HepG2 (cell line): ENCODE measurements around the gene SNRPD3. TPM values are rescaled to one million over a fixed set of nuclear protein-coding genes. Genes with fewer than 3 reads are reported as not detected.

Experiments
- BHLHE40 ChIP-seq: IDR thresholded peaks from 2 replicates; pipeline ENCODE4 v1.6.1; 2011; ENCODE audit warnings: low read length, improper control_type of control experiment
- EZH2 ChIP-seq: conservative IDR thresholded peaks from 2 replicates; pipeline ENCODE4 v1.6.1; 2012; ENCODE audit warnings: mild to moderate bottlenecking, low read depth, low read length, moderate library complexity
- GABPB1 ChIP-seq: IDR thresholded peaks from 2 replicates; pipeline ENCODE4 v1.6.1; 2016; ENCODE audit warnings: mild to moderate bottlenecking, missing genetic modification reagents, moderate library complexity, missing compliant biosample characterization
- JUNB ChIP-seq: sonication (generic); formaldehyde crosslinking; IDR thresholded peaks from 2 replicates; pipeline ENCODE4 v1.8.0; 2022; ENCODE audit warnings: missing genetic modification reagents, mild to moderate bottlenecking, borderline replicate concordance
- MAF1 ChIP-seq: sonication (generic); formaldehyde crosslinking; IDR thresholded peaks from 2 replicates; pipeline ENCODE4 v1.5.0; 2020; ENCODE audit warnings: missing genetic modification reagents, borderline replicate concordance
- NR2F2 ChIP-seq: IDR thresholded peaks from 2 replicates; pipeline ENCODE4 v1.6.1; 2012; ENCODE audit warnings: low read depth, inconsistent platforms, borderline replicate concordance
- POLR2G ChIP-seq: fragments of 200-400 bp; formaldehyde crosslinking; IDR thresholded peaks from 2 replicates; pipeline ENCODE4 v1.6.1; 2018; ENCODE audit warnings: mild to moderate bottlenecking, low read depth, low read length, moderate library complexity
- RFX5 ChIP-seq: IDR thresholded peaks from 2 replicates; pipeline ENCODE4 v1.6.1; 2011; ENCODE audit warnings: low read depth, low read length, improper control_type of control experiment
- ZIK1 ChIP-seq: sonication (generic); formaldehyde crosslinking; IDR thresholded peaks from 2 replicates; pipeline ENCODE4 v1.5.0; 2020; ENCODE audit warnings: mild to moderate bottlenecking, low read depth, missing genetic modification reagents, borderline replicate concordance
- ZNF224 ChIP-seq: sonication (generic); formaldehyde crosslinking; IDR thresholded peaks from 2 replicates; pipeline ENCODE4 v1.5.0; 2020; ENCODE audit warnings: mild to moderate bottlenecking, missing genetic modification reagents
- ZNF354B ChIP-seq: sonication (generic); formaldehyde crosslinking; IDR thresholded peaks from 2 replicates; pipeline ENCODE4 v1.8.0; 2022; ENCODE audit warnings: mild to moderate bottlenecking, missing genetic modification reagents
- ZNF563 ChIP-seq: sonication (generic); formaldehyde crosslinking; IDR thresholded peaks from 2 replicates; pipeline ENCODE4 v1.8.0; 2022; ENCODE audit warnings: mild to moderate bottlenecking, moderate library complexity, missing genetic modification reagents
- polyA plus RNA-seq, 8 experiments: library from polyadenylated mRNA; depleted of rRNA in 3 of 8; stranded (reverse) in 7 of 8; unstranded in 1 of 8; fragments of >200 nt; fragmentation: Illumina TruSeq in 4 of 8; extraction: Trizol in 4 of 8; gene quantifications; 2 replicates each; pipeline versions ENCODE4 v1.2.1 to v1.2.3, GENCODE V29; 2011 to 2016; ENCODE audit warnings: low read depth in 4 of 8, missing spikeins in 1 of 8, mixed read lengths in 1 of 8; ENCODE audit not compliant: insufficient read depth in 1 of 8
- total RNA-seq, 5 experiments: library from RNA; depleted of rRNA; stranded (reverse); fragments of >200 nt; fragmentation: Illumina TruSeq; extraction: Trizol; gene quantifications; 2 replicates each; pipeline ENCODE4 v1.2.3, GENCODE V29; 2016; ENCODE audit warnings: low read depth in 1 of 5
- TF ChIP-seq, protein P1 (sequence below), 2 experiments: fragments of 450-650 bp in 1 of 2; sonication (generic) in 1 of 2; formaldehyde crosslinking in 1 of 2; IDR thresholded peaks; 2 replicates each; pipeline versions ENCODE4 v1.6.1 to v1.8.0; 2016 to 2022; ENCODE audit warnings: antibody characterized with exemption in 1 of 2, mild to moderate bottlenecking in 1 of 2, missing genetic modification reagents in 1 of 2
- TF ChIP-seq, protein P2 (sequence below): sonication (generic); formaldehyde crosslinking; IDR thresholded peaks from 2 replicates; pipeline ENCODE4 v1.8.1; 2023; ENCODE audit warnings: missing genetic modification reagents, inconsistent platforms, borderline replicate concordance
- TF ChIP-seq, protein P3 (sequence below): IDR thresholded peaks from 2 replicates; pipeline ENCODE4 v1.6.1; 2012; ENCODE audit warnings: low read length, improper control_type of control experiment

SNRPD3 gene
- total and polyA plus RNA-seq, 2 of the 13 experiments (the other 11 are each of a cell fraction or from before 2014, with no cell fraction given) = 110 to 209 TPM

DNA sequence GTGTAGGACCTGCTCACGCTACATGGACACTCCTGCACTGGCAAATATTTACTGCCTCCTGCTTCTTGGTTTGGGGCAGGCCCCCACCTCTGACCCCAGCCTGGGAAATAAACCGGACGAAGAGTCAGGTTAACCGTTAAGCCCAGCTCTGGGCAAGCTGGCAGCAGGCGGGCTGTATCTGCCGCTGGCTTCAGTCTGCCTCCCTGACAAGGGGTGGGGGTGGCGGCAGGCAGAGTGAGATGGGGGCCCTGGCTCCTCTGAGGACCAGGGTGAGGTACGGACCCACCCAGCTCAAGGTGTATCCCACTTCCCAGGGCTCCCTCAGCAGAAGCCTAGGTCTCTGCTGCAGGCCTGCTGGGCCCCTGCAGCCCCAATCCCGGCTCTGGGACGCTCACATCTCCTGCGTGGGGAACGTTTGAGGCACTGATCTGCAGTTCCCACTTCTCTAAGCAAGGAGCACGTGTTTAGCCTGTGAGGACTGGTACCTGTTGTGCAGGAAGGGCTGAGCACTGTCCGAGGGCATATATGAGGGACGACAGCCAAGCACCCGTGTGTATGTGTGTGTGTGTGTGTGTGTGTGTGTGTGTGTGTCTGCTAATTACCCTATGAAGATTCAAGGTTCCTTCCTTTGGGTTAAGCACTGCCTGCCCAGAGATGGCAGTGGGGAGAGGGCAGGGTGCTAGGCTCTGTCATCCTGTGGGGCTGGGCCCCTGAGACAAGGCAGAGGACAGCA is 38.2 kb downstream of the SNRPD3 start (continued):
- TF ChIP-seq, protein P1, sequence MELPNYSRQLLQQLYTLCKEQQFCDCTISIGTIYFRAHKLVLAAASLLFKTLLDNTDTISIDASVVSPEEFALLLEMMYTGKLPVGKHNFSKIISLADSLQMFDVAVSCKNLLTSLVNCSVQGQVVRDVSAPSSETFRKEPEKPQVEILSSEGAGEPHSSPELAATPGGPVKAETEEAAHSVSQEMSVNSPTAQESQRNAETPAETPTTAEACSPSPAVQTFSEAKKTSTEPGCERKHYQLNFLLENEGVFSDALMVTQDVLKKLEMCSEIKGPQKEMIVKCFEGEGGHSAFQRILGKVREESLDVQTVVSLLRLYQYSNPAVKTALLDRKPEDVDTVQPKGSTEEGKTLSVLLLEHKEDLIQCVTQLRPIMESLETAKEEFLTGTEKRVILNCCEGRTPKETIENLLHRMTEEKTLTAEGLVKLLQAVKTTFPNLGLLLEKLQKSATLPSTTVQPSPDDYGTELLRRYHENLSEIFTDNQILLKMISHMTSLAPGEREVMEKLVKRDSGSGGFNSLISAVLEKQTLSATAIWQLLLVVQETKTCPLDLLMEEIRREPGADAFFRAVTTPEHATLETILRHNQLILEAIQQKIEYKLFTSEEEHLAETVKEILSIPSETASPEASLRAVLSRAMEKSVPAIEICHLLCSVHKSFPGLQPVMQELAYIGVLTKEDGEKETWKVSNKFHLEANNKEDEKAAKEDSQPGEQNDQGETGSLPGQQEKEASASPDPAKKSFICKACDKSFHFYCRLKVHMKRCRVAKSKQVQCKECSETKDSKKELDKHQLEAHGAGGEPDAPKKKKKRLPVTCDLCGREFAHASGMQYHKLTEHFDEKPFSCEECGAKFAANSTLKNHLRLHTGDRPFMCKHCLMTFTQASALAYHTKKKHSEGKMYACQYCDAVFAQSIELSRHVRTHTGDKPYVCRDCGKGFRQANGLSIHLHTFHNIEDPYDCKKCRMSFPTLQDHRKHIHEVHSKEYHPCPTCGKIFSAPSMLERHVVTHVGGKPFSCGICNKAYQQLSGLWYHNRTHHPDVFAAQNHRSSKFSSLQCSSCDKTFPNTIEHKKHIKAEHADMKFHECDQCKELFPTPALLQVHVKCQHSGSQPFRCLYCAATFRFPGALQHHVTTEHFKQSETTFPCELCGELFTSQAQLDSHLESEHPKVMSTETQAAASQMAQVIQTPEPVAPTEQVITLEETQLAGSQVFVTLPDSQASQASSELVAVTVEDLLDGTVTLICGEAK (IDR thresholded peaks at IDR 0.05) = no peak
- TF ChIP-seq, protein P1 (CRISPR knock-in tag; IDR thresholded peaks at IDR 0.05) = no peak
- TF ChIP-seq ZNF354B (no peak), NR2F2 (peak; percentile 79), POLR2G (peak; percentile 60; the same call in 1 of the 2 replicates), ZNF224 (CRISPR knock-in tag) (no peak), RFX5 (no peak), JUNB (no peak), MAF1 (CRISPR knock-in tag) (no peak), GABPB1 (CRISPR knock-in tag) (peak; percentile 65), BHLHE40 (no peak), ZIK1 (CRISPR knock-in tag) (no peak), ZNF563 (CRISPR knock-in tag) (no peak), EZH2 (no peak)
- TF ChIP-seq, protein P2, sequence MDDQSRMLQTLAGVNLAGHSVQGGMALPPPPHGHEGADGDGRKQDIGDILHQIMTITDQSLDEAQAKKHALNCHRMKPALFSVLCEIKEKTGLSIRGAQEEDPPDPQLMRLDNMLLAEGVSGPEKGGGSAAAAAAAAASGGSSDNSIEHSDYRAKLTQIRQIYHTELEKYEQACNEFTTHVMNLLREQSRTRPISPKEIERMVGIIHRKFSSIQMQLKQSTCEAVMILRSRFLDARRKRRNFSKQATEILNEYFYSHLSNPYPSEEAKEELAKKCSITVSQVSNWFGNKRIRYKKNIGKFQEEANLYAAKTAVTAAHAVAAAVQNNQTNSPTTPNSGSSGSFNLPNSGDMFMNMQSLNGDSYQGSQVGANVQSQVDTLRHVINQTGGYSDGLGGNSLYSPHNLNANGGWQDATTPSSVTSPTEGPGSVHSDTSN (CRISPR knock-in tag) = no peak
- TF ChIP-seq, protein P3, sequence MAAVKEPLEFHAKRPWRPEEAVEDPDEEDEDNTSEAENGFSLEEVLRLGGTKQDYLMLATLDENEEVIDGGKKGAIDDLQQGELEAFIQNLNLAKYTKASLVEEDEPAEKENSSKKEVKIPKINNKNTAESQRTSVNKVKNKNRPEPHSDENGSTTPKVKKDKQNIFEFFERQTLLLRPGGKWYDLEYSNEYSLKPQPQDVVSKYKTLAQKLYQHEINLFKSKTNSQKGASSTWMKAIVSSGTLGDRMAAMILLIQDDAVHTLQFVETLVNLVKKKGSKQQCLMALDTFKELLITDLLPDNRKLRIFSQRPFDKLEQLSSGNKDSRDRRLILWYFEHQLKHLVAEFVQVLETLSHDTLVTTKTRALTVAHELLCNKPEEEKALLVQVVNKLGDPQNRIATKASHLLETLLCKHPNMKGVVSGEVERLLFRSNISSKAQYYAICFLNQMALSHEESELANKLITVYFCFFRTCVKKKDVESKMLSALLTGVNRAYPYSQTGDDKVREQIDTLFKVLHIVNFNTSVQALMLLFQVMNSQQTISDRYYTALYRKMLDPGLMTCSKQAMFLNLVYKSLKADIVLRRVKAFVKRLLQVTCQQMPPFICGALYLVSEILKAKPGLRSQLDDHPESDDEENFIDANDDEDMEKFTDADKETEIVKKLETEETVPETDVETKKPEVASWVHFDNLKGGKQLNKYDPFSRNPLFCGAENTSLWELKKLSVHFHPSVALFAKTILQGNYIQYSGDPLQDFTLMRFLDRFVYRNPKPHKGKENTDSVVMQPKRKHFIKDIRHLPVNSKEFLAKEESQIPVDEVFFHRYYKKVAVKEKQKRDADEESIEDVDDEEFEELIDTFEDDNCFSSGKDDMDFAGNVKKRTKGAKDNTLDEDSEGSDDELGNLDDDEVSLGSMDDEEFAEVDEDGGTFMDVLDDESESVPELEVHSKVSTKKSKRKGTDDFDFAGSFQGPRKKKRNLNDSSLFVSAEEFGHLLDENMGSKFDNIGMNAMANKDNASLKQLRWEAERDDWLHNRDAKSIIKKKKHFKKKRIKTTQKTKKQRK = no peak
